SK-N-DZ (cell line): ENCODE measurements around the gene JAG2.

Experiments used
- DNase-seq: peaks from one replicate; pipeline ENCODE4 v3.0.0-alpha.2; 2015; ENCODE audit warnings: low spot score

Gene JAG2

GRCh38 chr14:105165761-105166485 lies 2.7 kb downstream of the JAG2 start:
- DNase-seq = no peak

GRCh38 chr14:105165134-105165704 lies 3.4 kb downstream of the JAG2 start:
- no peak for DNase-seq

- peak; percentile 22 for DNase-seq
Measured at GRCh38 chr14:105163040-105163742, 5.4 kb downstream of the JAG2 start.

- DNase-seq = no peak
Measured at GRCh38 chr14:105162669-105162979, 6.0 kb downstream of the JAG2 start.

GRCh38 chr14:105161964-105162668 lies 6.5 kb downstream of the JAG2 start:
- DNase-seq = peak; percentile 36

- no peak for DNase-seq
Measured at GRCh38 chr14:105161309-105161708, 7.3 kb downstream of the JAG2 start.

GRCh38 chr14:105160776-105161175 lies 7.8 kb downstream of the JAG2 start:
- DNase-seq = no peak

GRCh38 chr14:105159344-105159743 lies 9.2 kb downstream of the JAG2 start:
- no peak for DNase-seq

GRCh38 chr14:105158794-105159193 lies 9.8 kb downstream of the JAG2 start:
- no peak for DNase-seq

- DNase-seq = no peak
Measured at GRCh38 chr14:105157872-105158271, 10.7 kb downstream of the JAG2 start.

- DNase-seq = no peak
Measured at GRCh38 chr14:105156414-105157375, 11.9 kb downstream of the JAG2 start.

GRCh38 chr14:105155681-105156413 lies 12.7 kb downstream of the JAG2 start:
- no peak for DNase-seq

- no peak for DNase-seq
Measured at GRCh38 chr14:105155071-105155651, 13.4 kb downstream of the JAG2 start.

GRCh38 chr14:105154476-105154871 lies 14.1 kb downstream of the JAG2 start:
- DNase-seq = no peak

GRCh38 chr14:105153739-105154475 lies 14.7 kb downstream of the JAG2 start:
- no peak for DNase-seq

GRCh38 chr14:105153331-105153731 lies 15.2 kb downstream of the JAG2 start:
- DNase-seq = no peak

GRCh38 chr14:105152794-105153241 lies 15.8 kb downstream of the JAG2 start:
- no peak for DNase-seq

- no peak for DNase-seq
Measured at GRCh38 chr14:105151838-105152793, 16.5 kb downstream of the JAG2 start.
